ENCODE data around the gene ADAM17.
"Not testable (repeated sequence)": the region's sequence is repeated elsewhere in the genome, so short reads cannot be mapped to it uniquely, and the experiment has no call there.

The ADAM17 gene

DNA sequence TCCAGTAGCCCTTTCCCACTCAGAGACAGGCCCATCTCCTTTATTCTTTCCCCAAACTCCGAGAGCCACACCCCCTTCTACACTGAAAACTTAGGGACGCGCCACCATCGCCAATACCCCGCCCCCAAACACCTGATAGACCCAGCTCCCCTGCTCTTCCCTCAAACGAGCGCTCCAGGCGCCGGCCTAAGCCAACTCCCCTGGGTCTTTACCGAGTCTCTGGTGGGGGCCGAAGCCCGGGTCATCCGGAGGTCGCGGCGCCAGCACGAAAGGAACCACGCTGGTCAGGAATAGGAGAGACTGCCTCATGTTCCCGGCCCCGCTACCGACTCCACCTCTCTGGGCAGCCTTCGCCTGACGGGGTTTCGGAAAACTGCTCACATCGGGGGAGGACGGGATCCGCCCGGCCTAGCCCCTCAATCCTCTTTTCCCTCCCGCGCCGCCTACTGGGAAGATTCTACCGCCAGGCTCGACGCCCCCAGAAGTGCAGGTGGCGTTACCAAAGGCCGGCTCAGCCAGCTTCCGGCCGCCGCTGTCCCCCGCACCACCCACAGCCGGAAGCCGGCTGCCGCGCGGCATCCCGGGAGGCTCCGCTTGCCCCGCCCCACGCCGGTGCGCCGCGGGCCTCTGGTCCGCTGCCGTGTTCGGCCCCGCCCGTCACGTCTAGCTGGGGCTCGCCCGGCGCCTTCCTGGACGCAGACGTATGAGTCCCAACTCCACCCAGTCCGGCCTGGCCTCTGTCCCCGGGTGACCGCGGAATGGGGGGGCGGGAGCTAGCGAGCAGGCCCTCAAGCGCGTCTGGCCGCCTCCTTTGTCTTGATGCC is at the start of gene ADAM17:
Gene ADAM17 (minus strand): TSS at position 534 of the 824 bp plus-strand sequence. CDS start 225 bp downstream, at position 309.
- peak; percentile 98 for DNase-seq

DNA sequence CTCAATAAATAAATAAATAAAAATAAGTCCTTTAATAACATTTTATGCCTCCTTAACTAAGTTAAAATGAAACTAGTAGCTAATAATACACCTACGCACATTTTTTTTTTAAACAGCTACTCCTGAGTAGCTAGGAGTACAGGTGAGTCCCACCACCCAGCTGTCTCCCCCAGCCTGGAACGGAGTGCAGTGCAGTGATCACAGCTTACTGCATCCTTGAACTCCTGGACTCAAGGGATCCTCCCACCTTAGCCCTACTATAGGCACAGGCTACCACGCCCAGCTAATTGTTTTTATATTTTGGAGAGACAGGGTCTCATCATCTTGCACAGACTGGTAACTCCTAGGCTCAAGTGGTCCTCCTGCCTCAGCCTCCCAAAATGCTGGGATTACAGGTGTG is 46.8 kb upstream of the ADAM17 start:
- no peak for DNase-seq

DNA sequence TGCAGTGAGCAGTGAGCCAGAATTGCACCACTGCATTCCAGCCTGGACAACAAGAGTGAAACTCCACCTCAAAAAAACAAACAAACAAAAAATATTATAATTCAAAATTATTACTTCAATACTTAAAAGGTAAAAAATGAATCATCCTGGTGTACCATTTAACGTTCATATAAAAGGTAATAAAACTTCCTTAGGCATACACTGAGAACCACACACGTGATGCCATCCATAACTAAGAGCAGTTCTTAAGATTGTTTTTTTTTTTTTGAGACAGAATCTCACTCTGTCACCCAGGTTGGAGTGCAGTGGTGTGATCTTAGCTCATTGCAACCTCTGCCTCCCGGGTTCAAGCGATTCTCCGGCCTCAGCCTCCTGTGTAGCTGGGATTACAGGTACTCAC is 45.8 kb upstream of the ADAM17 start:
- no peak for DNase-seq

DNA sequence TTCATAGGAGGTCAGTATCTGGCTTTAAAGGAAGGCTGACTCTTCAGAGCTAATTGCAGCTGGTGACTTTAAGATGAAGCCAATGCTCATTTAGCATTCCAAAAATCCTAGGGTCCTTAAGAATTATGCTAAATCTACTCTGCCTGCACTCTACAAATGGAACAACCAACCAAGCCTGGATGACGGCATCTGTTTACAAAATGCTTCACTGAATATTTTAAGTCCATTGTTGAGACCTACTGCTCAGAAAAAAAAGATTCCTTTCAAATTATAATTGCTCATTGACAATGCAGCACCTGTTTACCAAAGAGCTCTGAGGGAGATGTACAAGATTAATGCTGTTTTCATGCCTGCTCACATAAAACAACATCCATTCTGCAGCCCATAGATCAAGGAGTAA is 43.8 kb upstream of the ADAM17 start:
- no peak for DNase-seq

DNA sequence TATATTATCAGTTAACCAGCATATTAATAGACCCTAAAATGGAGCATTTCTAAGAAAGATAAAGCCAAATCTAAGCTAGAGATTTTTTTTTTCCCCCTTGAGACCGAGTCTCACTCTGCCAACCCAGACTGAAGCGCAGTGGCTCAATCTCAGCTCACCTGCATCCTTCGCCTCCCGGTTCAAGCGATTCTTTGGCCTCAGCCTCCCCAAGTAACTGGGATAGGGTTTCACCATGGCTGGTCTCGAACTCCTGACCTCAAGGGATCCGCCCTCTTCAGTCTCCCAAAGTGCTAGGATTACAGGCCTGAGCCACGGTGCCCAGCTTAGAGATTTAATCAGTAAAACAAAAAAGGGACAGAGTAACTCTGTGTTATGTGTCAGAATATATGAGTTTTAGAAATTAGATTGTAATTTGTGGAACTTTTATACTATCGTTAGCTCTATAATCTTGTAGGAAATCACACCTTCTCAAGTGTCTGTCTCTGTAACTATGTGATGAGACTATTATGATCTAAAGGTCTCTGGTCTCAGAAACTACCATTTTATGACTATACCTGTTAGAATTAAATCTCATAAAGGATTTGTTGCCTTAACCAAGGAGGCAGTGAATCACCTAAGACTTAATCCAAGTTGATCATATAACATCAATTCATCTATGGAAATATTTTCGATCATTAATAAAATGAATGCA is 41.1 kb upstream of the ADAM17 start:
- DNase-seq = no peak

DNA sequence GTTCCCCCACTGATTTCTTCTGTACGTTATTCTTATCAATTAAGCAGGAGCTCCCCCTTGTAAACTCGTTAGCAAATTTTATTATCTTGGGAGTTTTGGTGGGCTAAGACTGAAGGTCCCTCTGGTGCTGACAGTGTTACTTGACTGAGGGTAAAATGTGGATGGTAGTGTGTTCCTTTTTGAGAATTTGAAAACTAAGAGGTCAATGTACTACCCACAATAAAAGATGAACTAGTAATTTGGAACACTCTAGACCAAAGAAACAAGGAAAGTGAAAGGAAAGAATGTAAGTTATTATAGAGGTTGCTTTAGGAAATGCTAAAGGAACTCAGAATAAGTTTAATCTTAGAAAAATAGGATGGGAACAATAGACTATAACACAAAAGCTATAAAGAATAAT is 40.1 kb upstream of the ADAM17 start:
- no peak for DNase-seq

DNA sequence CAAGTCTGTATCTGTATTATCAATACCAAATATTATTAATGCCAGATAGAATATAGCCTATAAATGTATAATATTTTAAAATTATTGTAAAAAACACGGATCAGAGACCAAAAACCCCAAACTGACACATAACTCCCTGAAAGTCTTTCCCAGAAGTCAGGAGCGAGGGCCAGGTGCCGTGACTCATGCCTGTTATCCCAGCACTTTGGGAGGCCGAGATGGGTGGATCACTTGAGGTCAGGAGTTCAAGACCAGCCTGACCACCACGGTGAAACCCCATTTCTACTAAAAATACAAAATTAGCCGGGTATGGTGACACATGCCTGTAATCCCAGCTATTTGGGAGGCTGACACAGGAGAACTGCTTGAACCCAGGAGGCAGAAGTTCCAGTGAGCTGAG is 39.6 kb upstream of the ADAM17 start:
- not testable (repeated sequence) for DNase-seq

DNA sequence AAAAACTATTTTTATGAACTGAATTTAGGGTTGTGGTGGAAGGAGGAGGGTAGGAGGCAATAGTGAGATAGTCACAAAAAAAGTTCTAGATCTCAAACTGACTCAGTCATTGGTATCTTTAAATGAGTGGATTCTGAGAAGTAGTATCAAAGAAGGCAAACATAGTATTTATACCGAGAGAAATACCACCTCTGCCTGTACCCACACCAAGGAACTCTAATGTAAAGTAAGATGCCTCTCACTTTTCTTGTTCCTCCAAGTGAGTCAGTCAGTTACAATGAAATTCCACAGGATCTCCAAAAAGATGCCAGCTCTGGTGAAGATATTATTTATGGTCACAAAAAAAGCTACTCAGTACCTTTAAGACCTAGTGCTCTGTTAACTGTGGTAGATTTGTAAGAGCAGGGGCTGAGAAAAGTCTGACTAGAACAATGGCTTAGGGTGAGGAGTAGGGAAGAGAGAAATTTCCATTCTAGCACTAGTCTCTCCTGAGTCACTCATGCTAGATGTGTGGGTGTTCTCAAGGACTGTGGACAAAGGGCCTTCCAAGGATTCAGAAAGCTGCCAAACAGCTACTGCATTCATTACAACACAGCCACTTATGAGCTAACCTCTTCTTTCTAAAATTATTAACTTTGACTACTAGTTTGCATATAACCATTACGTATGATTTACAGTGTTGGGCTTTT is 38.9 kb upstream of the ADAM17 start:
- no peak for DNase-seq

DNA sequence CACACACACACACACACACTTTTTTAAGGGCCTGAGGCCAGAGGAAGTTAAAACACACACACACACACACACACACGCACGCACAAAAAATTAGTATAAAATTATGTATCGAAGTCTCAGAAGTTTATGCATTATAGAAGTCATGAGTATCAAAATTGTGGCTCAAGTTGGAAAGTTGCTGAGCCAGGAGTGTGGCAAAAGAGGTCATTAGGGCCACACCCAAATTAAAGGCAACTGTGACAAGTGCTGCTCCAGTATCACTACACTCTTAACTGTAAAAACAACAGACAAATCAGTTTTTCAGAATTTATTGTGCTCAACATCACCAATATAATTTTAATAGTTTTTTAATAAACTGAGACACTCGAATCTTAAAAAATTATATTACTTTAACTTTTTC is 38.3 kb upstream of the ADAM17 start:
- no peak for DNase-seq

DNA sequence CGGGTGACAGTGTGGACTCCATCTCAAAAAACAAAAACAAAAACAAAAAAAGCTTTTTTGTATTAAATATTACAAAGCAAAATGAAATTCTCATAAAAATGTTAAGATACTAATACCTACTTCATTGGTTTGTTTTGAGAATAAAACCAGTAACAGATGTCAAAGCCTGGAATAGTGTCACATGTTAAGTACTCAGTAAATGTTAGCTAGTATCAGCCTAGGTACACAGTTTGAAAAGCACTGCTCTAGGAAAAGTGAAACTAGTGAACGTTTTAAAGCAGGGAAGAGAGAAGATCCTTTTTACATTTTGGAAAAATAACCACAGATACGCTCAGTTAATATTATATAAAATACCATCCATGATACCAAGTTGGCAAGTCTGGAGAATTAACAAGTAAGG is 37.1 kb upstream of the ADAM17 start:
- no peak for DNase-seq

DNA sequence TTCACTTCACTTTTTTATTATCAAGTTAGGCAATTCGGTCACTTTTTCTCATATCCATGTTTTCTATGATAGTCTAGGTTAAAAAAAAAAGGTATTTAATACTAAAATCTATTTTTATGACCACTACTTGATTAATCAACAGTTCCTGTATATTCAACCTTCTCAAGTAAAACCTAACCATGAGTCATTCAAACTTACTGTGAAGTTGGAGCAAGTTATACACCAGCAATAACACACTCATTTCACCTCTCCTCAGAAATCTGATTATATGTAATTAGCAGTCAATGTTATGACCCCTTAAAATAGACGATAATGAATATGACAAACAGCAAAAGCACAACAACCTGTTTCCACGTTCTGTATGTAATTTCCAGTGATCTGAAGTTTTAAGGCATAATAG is 35.0 kb upstream of the ADAM17 start:
- no peak for DNase-seq

DNA sequence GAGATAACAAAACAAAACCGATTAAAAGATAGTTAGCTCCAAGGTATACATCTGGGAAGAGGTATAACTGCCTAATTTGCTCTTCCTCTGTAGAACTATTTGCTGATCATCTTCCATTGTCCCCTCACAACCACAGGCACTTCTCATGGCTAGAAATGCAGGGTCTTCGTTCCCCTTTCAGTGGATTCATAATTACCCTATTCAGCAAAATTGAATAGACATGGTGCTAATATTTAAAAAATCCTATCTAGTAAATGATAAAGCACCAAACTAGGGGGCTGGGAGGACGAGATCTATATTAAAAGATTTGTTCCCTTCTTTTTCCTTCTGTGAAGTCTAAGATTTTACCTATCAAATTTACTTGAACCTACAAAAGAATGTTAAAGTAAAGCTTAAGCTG is 30.8 kb upstream of the ADAM17 start:
- DNase-seq = no peak

DNA sequence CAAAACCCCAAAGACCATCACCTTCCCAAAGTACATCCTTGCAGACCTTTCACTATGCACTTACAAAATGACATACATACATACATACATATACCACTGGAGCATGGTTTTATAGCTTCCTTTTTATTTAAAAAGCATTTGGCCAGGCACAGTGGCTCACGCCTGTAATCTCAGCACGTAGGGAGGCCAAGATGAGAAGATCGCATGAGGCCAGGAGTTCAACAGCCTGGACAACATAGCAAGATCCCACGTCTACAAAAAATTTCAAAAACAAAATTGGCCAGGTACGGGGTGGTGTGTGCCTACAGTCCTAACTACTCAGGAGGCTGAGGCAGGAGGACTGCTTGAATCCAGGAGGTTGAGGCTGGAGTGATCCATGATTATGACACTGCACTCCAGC is 29.9 kb upstream of the ADAM17 start:
- no peak for DNase-seq

DNA sequence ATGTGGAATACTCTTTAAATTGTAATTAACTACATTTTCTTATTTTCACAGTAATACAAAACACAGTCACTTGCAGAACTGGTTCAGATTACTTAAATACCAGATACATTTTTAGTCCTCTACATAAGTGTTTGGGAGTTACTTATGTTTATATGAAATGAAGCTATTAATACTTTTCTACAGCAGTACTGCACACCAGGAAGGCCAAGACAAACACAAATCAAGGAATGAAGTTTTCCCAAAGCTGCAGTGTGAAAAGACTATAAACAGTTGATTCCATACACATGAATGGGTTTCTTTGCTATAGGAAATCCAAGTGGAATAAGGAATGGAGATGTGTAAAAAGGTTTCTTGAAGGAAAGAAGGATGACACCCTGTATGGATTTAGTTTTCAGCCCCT is 29.3 kb upstream of the ADAM17 start:
- DNase-seq = not testable (repeated sequence)

DNA sequence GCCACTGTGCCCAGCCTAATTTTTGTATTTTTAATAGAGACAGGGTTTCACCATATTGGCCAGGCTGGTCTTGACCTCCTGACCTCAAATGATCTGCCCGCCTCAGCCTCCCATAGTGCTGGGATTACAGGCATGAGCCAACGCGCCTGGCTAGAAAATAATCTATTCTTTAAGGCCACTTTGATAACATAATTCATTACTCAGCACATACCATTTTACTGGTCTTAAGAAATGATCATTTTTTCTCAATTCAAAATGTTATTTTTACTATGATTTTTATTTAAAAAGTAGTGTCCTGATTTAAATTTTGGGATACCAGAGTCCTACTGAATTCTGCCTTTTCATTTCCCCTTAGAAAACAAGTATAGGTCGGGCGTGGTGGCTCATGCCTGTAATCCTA is 27.0 kb upstream of the ADAM17 start:
- DNase-seq = no peak

DNA sequence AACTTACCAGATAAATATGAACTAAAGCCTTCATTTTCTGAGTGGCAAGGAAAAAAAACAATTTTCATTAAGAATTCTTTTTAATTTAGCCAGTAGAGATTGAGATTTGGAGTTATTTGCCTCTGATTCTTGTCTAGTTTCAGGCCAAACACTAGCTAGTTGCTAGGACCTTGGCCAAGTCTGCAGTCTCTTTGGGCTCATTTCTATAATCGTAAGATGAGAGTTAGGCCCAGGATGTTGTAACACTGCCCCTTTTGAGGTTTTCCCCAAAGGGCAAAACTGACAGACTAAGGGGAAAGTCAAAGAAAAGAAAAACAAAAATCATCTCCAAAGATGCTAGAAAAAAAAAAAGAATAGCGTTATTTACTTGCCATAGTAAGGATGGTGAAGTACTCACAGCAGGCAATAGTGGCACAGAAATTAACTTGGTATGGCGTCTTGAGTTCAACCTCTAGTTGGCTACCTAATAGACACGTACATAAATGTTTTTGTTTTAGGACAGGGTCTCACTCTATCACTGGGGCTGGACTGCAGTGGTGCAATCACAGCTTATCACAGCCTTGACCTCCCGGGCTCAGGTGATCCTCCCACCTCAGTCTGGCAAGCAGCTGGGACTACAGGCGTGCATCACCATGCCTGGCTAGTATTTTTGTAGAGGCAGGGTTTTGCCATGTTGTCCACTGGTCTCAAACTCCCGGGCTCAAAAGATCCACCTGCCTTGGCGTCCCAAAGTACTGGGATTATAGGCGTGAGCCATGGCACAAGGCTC is 23.0 kb upstream of the ADAM17 start:
- DNase-seq = no peak

DNA sequence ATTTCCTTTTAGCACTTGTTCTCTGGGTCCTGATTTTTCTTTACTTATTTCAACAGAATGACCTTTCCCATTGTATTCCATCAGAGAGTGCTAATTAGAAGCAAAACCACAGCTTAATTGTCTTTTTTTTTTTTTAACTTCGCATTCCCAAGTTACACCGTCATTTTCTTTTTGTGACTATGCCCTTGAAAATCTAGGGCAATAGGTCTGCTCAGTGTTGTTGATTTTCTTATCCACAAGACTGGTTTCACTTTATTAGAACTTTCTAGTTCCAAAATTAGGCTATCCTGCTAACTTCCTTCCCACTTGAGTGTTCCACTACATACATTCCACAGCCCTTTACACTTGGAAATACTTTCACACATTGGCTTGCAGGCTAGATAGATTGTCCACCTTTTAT is 18.7 kb upstream of the ADAM17 start:
- DNase-seq = no peak

DNA sequence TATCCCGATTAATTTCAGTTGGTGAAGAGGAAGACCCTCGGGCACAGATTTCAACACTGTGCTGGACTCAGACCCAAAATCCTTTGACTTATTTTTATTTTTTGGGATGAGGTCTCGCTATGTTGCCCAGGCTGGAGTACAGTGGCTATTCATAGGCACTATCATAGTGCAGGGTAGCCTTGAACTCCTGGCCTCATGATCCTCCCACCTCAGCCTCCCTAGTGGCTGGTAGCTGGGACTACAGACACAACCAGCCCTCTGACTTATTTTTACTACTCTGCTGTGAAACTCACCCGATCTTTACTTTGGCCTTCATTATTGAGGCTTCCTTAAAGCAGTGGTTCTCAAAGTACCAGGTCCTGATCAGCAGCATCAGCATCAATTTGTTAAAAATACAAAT is 18.2 kb upstream of the ADAM17 start:
- no peak for DNase-seq

DNA sequence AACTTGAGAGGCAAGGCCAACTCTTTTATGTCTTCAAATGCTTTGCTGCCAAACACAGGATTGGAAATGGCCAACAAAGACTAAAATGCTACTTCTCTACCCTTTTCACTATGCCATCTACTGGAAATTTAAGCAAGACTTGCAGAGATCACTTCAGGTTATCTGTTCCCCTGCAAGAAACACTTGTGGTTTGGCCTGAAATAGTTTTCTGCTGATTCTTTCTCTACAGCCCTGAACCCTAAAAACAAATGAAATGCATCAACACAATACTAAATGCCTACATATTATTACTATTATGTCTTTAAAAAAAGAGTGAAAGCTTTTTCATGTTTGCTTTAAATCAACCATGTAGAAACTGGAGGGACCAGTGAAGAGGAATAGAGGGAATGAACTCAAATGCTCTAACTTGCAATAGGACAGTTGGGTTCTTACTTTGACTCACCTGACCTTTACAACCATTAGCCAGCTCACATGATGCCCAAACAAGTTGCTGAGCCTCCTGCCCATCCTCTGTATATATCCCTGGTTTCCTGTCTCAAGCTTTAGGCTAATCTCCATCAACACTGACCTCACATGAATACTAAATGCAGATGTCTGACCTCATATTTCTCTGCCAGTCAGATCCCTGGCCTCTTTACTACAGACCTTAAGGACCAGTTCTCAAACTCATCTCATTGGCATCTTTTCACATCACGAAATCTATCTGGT is 17.5 kb upstream of the ADAM17 start:
- no peak for DNase-seq

DNA sequence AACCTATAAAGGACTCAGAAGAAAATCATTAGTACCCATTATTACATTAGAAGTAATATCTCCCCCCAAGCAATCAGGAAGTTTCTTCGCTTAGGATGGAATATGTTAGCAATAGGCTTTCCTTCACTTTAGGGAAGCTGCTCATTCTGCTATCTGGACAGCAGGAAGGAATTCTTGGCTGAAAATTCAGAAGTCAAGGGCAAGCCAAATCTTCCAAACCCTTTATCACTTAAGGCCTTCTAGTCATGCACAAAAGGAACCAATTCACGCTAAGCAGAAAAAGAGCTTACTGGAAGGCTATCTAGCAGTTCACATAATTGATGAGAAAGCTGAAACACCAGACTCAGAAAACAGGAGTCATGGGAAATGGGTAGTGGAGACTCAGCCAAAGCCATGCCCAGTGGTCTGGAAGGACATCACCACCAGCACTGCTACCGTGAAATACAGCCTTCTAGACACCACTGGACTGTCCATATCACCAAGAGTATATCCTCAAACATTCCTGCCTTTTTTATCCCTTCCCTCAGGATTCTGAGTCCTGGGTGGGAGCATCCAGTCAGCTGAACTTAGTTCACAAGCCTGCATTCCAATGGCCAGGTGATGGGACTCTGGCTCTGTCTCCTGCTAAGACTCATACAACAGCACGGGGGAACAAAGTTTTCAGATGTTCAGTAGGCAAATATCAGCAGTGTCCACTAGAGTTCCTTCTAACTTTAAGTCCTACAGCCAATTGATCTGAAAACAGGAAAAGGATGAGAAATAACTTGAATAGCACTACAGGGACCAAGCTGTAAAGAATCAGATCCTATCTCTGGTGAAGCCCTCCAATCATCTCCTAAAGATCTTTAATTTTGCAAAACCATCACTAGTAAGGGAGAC is 14.8 kb upstream of the ADAM17 start:
- no peak for DNase-seq

DNA sequence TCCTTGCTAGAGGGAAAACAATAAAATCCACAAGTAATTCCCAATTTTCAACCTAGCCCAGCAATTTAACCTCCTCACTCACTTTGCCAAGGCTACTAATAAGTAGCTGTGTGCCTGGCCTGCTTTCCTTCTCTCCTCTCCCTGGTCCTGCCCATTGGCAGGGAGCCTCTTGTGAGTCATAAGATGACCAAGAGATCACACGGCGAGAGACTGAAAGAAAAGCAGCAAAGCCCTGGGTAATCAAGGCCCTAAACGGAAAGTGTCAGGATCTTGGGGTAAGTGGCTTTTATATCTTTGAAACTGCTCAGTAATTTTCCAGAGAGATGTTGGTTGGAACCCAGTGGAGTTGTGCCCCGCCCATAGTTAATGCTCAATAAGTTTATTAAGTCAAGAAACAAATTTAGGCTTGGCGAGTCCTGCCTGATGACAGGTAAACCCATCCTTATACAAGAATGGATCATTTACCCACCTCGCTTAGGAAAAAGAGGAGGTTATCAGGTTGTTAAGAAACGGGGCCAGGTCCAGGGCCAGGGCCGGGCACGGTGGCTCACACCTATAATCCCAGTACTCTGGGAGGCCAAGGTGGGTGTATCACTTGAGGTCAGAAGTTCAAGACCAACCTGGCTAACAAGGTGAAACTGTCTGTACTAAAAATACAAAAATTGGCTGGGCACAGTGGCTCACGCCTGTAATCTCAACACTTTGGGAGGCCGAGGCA is 10.0 kb upstream of the ADAM17 start:
- DNase-seq = no peak

Measured in retina (tissue), 1 donor.